IMR-90 (cell line): ENCODE measurements around the gene ANTXR2. TPM values are rescaled to one million over a fixed set of nuclear protein-coding genes. Genes with fewer than 3 reads are reported as not detected.

Experiments
- ATAC-seq: fragments of 200-7000 bp; cut with Tn5 transposase; 2 replicates; pipeline ENCODE4 v1.9.1; 2020; ENCODE audit warnings: low read depth, mild to moderate bottlenecking, moderate library complexity
- BruUV-seq: library from RNA; stranded (reverse); fragments of 400-500 nt; replicated peaks from 2 replicates; lab custom pipeline; 2021; lab: Mats Ljungman, UMichigan
- CTCF ChIA-PET: fragments of 300-600 bp; formaldehyde crosslinking; extraction: SDS; loops from one replicate; lab custom pipeline; 2021; ENCODE audit warnings: antibody characterized with exemption; lab: Yijun Ruan, JAX
- POLR2A ChIA-PET: fragments of 300-600 bp; sonication (Branson Sonifier 250); formaldehyde crosslinking; loops from one replicate; lab custom pipeline; 2022; ENCODE audit warnings: antibody characterized with exemption; ENCODE audit not compliant: unreplicated experiment; lab: Charles Lee
- DNase-seq: peaks from one replicate; pipeline ENCODE4 v3.0.0; 2013
- H2AFZ ChIP-seq: replicated peaks from 2 replicates; pipeline ENCODE3; 2013; ENCODE audit warnings: low read length, mild to moderate bottlenecking; ENCODE audit not compliant: poor library complexity
- H2AK5ac ChIP-seq: 2 replicates; pipeline ENCODE4 v1.6.1; 2013; ENCODE audit warnings: low read depth, low read length, inconsistent platforms
- H2AK9ac ChIP-seq: replicated peaks from 2 replicates; pipeline ENCODE3; 2013; ENCODE audit warnings: mild to moderate bottlenecking, low read depth, low read length, moderate library complexity; ENCODE audit not compliant: poor library complexity
- H2BK120ac ChIP-seq: 2 replicates; pipeline ENCODE4 v1.6.1; 2013; ENCODE audit warnings: low read depth, low read length, inconsistent platforms
- H2BK15ac ChIP-seq: 3 replicates; pipeline ENCODE4 v1.6.1; 2013; ENCODE audit warnings: low read depth, low read length, inconsistent platforms
- H2BK20ac ChIP-seq: 2 replicates; pipeline ENCODE4 v1.6.1; 2013; ENCODE audit warnings: low read depth, mild to moderate bottlenecking, inconsistent platforms, low read length, moderate library complexity
- H2BK5ac ChIP-seq: 2 replicates; pipeline ENCODE4 v1.6.1; 2013; ENCODE audit warnings: mild to moderate bottlenecking, low read depth, low read length, inconsistent platforms; ENCODE audit not compliant: poor library complexity, severe bottlenecking
- H3K14ac ChIP-seq: replicated peaks from 2 replicates; pipeline ENCODE4 v1.6.1; 2013; ENCODE audit warnings: low read depth, low read length, inconsistent platforms
- H3K18ac ChIP-seq: 2 replicates; pipeline ENCODE4 v1.6.1; 2013; ENCODE audit warnings: low read depth, low read length, control low read depth
- H3K23ac ChIP-seq: 2 replicates; pipeline ENCODE4 v1.6.1; 2013; ENCODE audit warnings: low read depth, low read length, inconsistent platforms
- H3K27ac ChIP-seq: 2 replicates; pipeline ENCODE4 v1.5.1; 2013; ENCODE audit warnings: mild to moderate bottlenecking, control low read depth, low read length; ENCODE audit not compliant: insufficient read depth
- H3K27me3 ChIP-seq: 2 replicates; pipeline ENCODE4 v1.6.1; 2013; ENCODE audit warnings: low read length; ENCODE audit not compliant: control insufficient read depth, insufficient read depth
- H3K36me3 ChIP-seq: 2 replicates; pipeline ENCODE4 v1.6.1; 2013; ENCODE audit warnings: low read length, mixed read lengths; ENCODE audit not compliant: control insufficient read depth, insufficient read depth
- H3K4ac ChIP-seq: 2 replicates; pipeline ENCODE4 v1.6.1; 2013; ENCODE audit warnings: low read depth, low read length, inconsistent platforms
- H3K4me1 ChIP-seq: 2 replicates; pipeline ENCODE4 v1.6.1; 2013; ENCODE audit warnings: low read length, mixed read lengths; ENCODE audit not compliant: control insufficient read depth, insufficient read depth
- H3K4me2 ChIP-seq: 2 replicates; pipeline ENCODE4 v1.6.1; 2013; ENCODE audit warnings: low read depth, mild to moderate bottlenecking, control low read depth, low read length, moderate library complexity
- H3K4me3 ChIP-seq: 2 replicates; pipeline ENCODE4 v1.5.1; 2013; ENCODE audit warnings: low read depth, mild to moderate bottlenecking, control low read depth, low read length, moderate library complexity; ENCODE audit not compliant: insufficient read depth
- H3K56ac ChIP-seq: 2 replicates; pipeline ENCODE4 v1.6.1; 2013; ENCODE audit warnings: low read length, inconsistent platforms; ENCODE audit not compliant: insufficient read depth; ENCODE audit errors: extremely low read depth
- H3K79me1 ChIP-seq, 2 experiments: 2 replicates each; pipeline ENCODE4 v1.6.1; 2013; ENCODE audit warnings: low read length in 2 of 2, inconsistent platforms in 1 of 2, low read depth in 1 of 2
- H3K9ac ChIP-seq: 2 replicates; pipeline ENCODE4 v1.6.1; 2013; ENCODE audit warnings: low read depth, low read length, control low read depth
- H3K9me1 ChIP-seq: 2 replicates; pipeline ENCODE4 v1.6.1; 2013; ENCODE audit warnings: low read length, inconsistent platforms; ENCODE audit not compliant: insufficient read depth
- H3K9me3 ChIP-seq: 2 replicates; pipeline ENCODE4 v1.6.1; 2013; ENCODE audit warnings: low read length; ENCODE audit not compliant: control insufficient read depth, insufficient read depth
- H4K20me1 ChIP-seq: 2 replicates; pipeline ENCODE4 v1.6.1; 2013; ENCODE audit warnings: low read length, inconsistent platforms; ENCODE audit not compliant: insufficient read depth
- H4K5ac ChIP-seq: 2 replicates; pipeline ENCODE4 v1.6.1; 2013; ENCODE audit warnings: mild to moderate bottlenecking, low read depth, low read length, control low read depth
- H4K8ac ChIP-seq, 2 experiments: 2 replicates each; pipeline ENCODE4 v1.6.1; 2013; ENCODE audit warnings: low read depth in 2 of 2, low read length in 2 of 2, control low read depth in 1 of 2, inconsistent platforms in 1 of 2
- H4K91ac ChIP-seq: 2 replicates; pipeline ENCODE4 v1.6.1; 2013; ENCODE audit warnings: low read depth, low read length, inconsistent platforms; ENCODE audit not compliant: insufficient read depth
- BHLHE40 ChIP-seq: fragments of 150-350 bp; IDR thresholded peaks from 2 replicates; pipeline ENCODE4 v1.6.1; 2016; ENCODE audit warnings: mild to moderate bottlenecking, low read depth, low read length
- CEBPB ChIP-seq: IDR thresholded peaks from 2 replicates; pipeline ENCODE4 v1.6.1; 2012; ENCODE audit warnings: low read depth, low read length, improper control_type of control experiment
- CHD1 ChIP-seq: IDR thresholded peaks from 2 replicates; pipeline ENCODE4 v1.6.1; 2012; ENCODE audit warnings: low read depth, low read length, improper control_type of control experiment
- CTCF ChIP-seq: conservative IDR thresholded peaks from 2 replicates; pipeline ENCODE4 v1.5.1; 2012; ENCODE audit warnings: mild to moderate bottlenecking, low read depth, low read length, improper control_type of control experiment
- ELK1 ChIP-seq: fragments of 150-350 bp; IDR thresholded peaks from 2 replicates; pipeline ENCODE4 v1.6.1; 2016; ENCODE audit warnings: low read depth, mild to moderate bottlenecking, low read length, moderate library complexity, borderline replicate concordance
- FOS ChIP-seq: fragments of 150-350 bp; IDR thresholded peaks from 2 replicates; pipeline ENCODE4 v1.6.1; 2016; ENCODE audit warnings: low read depth, low read length
- MAFK ChIP-seq: IDR thresholded peaks from 2 replicates; pipeline ENCODE4 v1.6.1; 2012; ENCODE audit warnings: low read depth, low read length, improper control_type of control experiment
- MAZ ChIP-seq: IDR thresholded peaks from 2 replicates; pipeline ENCODE4 v1.6.1; 2012; ENCODE audit warnings: low read depth, mild to moderate bottlenecking, low read length, improper control_type of control experiment, moderate library complexity, borderline replicate concordance
- MXI1 ChIP-seq: IDR thresholded peaks from 2 replicates; pipeline ENCODE4 v1.6.1; 2012; ENCODE audit warnings: low read depth, mild to moderate bottlenecking, low read length, moderate library complexity, borderline replicate concordance
- NFE2L2 ChIP-seq: fragments of 150-350 bp; IDR thresholded peaks from 2 replicates; pipeline ENCODE4 v1.6.1; 2016; ENCODE audit warnings: low read depth, mild to moderate bottlenecking, low read length
- POLR2A ChIP-seq: IDR thresholded peaks from 2 replicates; pipeline ENCODE4 v1.6.1; 2012; ENCODE audit warnings: mild to moderate bottlenecking, low read depth, low read length
- RAD21 ChIP-seq: IDR thresholded peaks from 2 replicates; pipeline ENCODE4 v1.6.1; 2012; ENCODE audit warnings: low read length, improper control_type of control experiment
- RCOR1 ChIP-seq: IDR thresholded peaks from 2 replicates; pipeline ENCODE4 v1.6.1; 2012; ENCODE audit warnings: mild to moderate bottlenecking, low read length, improper control_type of control experiment; ENCODE audit not compliant: insufficient replicate concordance
- RFX5 ChIP-seq: IDR thresholded peaks from 2 replicates; pipeline ENCODE4 v1.8.0; 2012; ENCODE audit warnings: low read depth, mild to moderate bottlenecking, low read length, moderate library complexity
- SMC3 ChIP-seq: fragments of 150-350 bp; IDR thresholded peaks from 2 replicates; pipeline ENCODE4 v1.6.1; 2016; ENCODE audit warnings: low read depth, mild to moderate bottlenecking, antibody characterized with exemption, low read length, moderate library complexity
- USF2 ChIP-seq: fragments of 150-350 bp; IDR thresholded peaks from 2 replicates; pipeline ENCODE4 v1.6.1; 2017; ENCODE audit warnings: mild to moderate bottlenecking, antibody characterized with exemption, low read length, low read depth
- WGBS, 2 experiments: methylation state at CpG; one replicate each; pipeline versions ENCODE4 v1.1.5 to v1.1.7; 2013; ENCODE audit warnings: missing lambda C conversion rate in 2 of 2; ENCODE audit not compliant: insufficient read length in 1 of 2; ENCODE audit errors: extremely low coverage in 2 of 2; 5-methylcytosine and 5-hydroxymethylcytosine counted together
- dilution Hi-C: fragments of 300-500 bp; cut with HindIII; formaldehyde crosslinking; loops from one replicate; pipeline ENCODE4 v1.14.3; 2018; ENCODE audit warnings: low sequenced_read_pairs; ENCODE audit not compliant: unreplicated experiment
- in situ Hi-C: fragments of 300-500 bp; cut with MboI; formaldehyde crosslinking; loops from 3 replicates; pipeline ENCODE4 v1.14.3; 2019; ENCODE audit warnings: low sequenced_read_pairs, inconsistent platforms, mixed read lengths
- intact Hi-C: fragments of 100-400 bp; cut with micrococcal nuclease; formaldehyde crosslinking; loops from 2 replicates; pipeline ENCODE4 v1.10.0; 2022
- polyA plus RNA-seq, 3 experiments: library from polyadenylated mRNA; depleted of rRNA; stranded (reverse); fragments of >200 nt; gene quantifications; 2 replicates each; pipeline ENCODE4 v1.2.3, GENCODE V29; 2012; ENCODE audit warnings: low replicate concordance in 1 of 3
- total RNA-seq: library from RNA; depleted of rRNA; stranded (reverse); fragments of >200 nt; gene quantifications from 2 replicates; pipeline ENCODE4 v1.2.3, GENCODE V29; 2012

The ANTXR2 gene
- total and polyA plus RNA-seq, 2 of the 4 experiments (the other 2 are of a cell fraction) = 46.8 to 88.5 TPM

GRCh38 chr4:79874197-79874596 is 198.8 kb downstream of the ANTXR2 start:
- H3K9ac ChIP-seq = no peak overlapping the region
- H3K4me1 ChIP-seq = no peaks in the 10 kb centered on the region
- ChIA-PET CTCF (interaction anchor here (1.0 kb wide), 1 partner anchor 19 kb away, joined by 3 read pairs; no protein-coding TSS in a partner anchor), POLR2A (no interaction called here)
- H3K27ac ChIP-seq = no peak overlapping the region
- no peak overlapping the region for H3K4ac ChIP-seq
- DNase-seq = no peak
- no peak overlapping the region for H4K8ac ChIP-seq
- in situ Hi-C loops = no loop called here
- intact Hi-C loops = no loop called here
- no CpG with 5 or more reads among the region's 2 CpGs for WGBS, 2 experiments
- TF ChIP-seq CEBPB (no peak), POLR2A (no peak), USF2 (no peak), MAFK (no peak), MXI1 (no peak), ELK1 (no peak), NFE2L2 (no peak), RFX5 (no peak), CHD1 (no peak), RCOR1 (no peak), MAZ (no peak), BHLHE40 (no peak), RAD21 (no peak), CTCF (no peak), SMC3 (no peak), FOS (no peak)
- no peak overlapping the region for H4K5ac ChIP-seq
- no TSS peak for BruUV-seq
- H3K23ac ChIP-seq = no peak overlapping the region
- no peak overlapping the region for H2AK5ac ChIP-seq
- dilution Hi-C loops = no loop called here
- H3K9me3 ChIP-seq = no peaks in the 10 kb centered on the region
- H3K27me3 ChIP-seq = no peaks in the 10 kb centered on the region
- H2AFZ ChIP-seq = no peak overlapping the region
- H3K4me3 ChIP-seq = no peak overlapping the region
- no peak overlapping the region for H3K14ac ChIP-seq
- H2AK9ac ChIP-seq = no peak overlapping the region
- no peaks in the 10 kb centered on the region for H3K36me3 ChIP-seq
- H2BK120ac ChIP-seq = no peak overlapping the region
- no peak overlapping the region for H3K18ac ChIP-seq
- no peaks in the 10 kb centered on the region for H4K20me1 ChIP-seq
- H4K91ac ChIP-seq = no peak overlapping the region
- no peaks in the 10 kb centered on the region for H3K79me1 ChIP-seq
- H3K9me1 ChIP-seq = no peaks in the 10 kb centered on the region
- no peak overlapping the region for H2BK5ac ChIP-seq
- H2BK20ac ChIP-seq = no peak overlapping the region
- no peak overlapping the region for H2BK15ac ChIP-seq
- H3K56ac ChIP-seq = no peak overlapping the region
- no peak for ATAC-seq
- H3K4me2 ChIP-seq = no peak overlapping the region
